ENCODE results near the gene PRKCH.

The PRKCH gene

DNA sequence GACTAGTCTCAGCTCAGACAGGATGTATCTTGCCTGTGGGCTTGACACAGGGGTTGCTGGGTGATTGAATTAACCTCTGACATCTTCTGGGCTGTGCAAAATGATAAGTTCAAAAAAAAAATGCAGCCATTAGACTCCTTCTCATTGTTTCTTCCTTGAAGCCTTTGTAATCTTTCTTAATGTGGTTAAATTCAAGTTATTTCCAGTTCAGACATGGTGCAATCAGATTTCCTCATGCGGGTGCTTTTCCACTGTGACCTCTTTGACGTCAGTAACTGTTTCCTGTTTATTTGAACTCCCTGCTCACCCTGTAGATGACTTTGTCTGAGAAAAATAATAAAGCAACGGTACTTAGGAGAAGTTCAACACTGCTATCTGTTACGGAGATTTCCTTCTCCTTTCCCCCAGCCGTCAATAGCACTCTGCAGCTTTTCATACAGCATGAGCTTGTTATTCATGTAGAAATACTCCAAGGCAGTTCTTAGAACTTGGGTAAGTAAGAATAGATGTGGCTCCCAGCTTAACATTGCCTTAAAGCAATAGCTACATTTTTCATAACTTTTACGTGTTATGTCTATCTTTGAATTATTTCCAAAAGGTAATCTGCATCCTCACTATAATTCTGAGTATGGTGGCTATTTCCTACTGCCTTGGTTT lies 155.5 kb downstream of the PRKCH start:
- Mint-ChIP-seq H3K4me3 (peak overlapping the region; percentile 61 to 68), H3K4me1 (peaks cover 57 to 86% of the 10 kb centered on the region in 2 donors), H3K27ac (peak overlapping the region; percentile 97), H3K9me3 (no peaks in the 10 kb centered on the region), H3K36me3 (no peaks in the 10 kb centered on the region), H3K27me3 (no peaks in the 10 kb centered on the region)
- ATAC-seq (replicated peaks) (peak; percentile 76 to 80), DNase-seq (peak; percentile 43)

DNA sequence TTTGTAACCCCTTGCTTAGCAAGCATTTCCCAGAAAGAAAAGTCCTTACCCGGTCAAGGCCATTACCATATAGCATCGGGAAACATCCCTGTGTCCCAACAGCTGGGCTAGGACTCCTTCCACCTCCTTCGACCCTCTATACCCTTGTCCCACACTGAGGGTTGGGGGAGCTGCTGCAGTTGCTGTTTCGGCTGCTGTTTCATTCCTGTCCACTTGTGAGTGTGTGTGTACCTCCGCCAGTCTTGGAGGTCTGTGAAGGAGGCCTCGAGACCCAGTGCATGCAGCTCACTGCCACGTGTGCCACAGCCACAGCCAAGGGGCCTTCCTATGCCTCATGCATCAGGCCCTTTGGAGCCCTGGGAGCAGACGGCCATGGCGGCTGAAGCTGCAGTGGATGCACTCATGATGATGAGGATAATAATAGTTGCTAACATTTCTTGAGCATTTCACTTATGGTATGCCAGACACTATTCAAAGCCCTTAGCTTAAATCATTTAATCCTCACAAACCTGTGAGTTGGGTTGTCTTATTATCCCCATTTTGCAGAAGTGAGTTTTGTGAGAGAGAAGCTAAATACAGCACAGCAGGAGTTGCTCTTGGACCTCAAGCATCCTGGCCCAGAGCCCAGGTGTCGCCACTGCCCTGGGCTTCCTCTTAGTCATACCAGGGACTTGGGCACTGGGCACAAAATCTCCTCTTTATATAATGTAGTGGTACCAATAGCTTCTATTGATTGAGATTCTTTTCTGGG lies 156.5 kb downstream of the PRKCH start:
- Mint-ChIP-seq H3K27me3 (no peaks in the 10 kb centered on the region), H3K9me3 (no peaks in the 10 kb centered on the region), H3K4me3 (peak overlapping the region; percentile 7 to 51), H3K4me1 (peaks cover 50 to 76% of the 10 kb centered on the region in 2 donors), H3K27ac (peak overlapping the region; percentile 97), H3K36me3 (no peaks in the 10 kb centered on the region)
- ATAC-seq (replicated peaks) (no peak), DNase-seq (no peak)

DNA sequence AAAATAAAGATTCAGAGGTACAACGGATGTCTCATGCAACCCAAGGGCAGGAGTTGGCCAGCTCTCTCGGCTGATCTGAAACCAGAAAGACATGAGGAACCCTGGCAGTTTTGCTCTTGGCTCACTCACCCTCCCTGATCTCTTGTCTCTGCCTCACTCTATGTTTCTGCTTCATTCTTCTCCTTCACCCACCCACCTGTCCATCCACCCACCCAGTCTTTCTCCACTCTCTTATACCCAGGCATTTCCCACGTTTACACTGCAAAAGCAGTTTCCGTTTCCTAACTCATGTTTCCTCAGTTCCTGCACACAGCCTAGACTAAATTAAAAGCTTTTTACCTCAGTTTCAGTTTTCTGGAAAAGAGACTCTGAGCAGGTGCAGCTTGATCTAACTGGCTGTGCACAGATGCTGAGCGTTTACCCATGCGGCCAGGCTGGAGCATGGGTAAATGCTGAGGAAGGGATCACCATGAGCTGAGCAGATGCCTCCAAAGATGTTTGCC lies 157.6 kb downstream of the PRKCH start:
- Mint-ChIP-seq H3K27me3 (no peaks in the 10 kb centered on the region), H3K36me3 (no peaks in the 10 kb centered on the region), H3K4me1 (peaks cover 46 to 66% of the 10 kb centered on the region in 2 donors), H3K4me3 (peak overlapping the region; percentile 26 to 71), H3K9me3 (no peaks in the 10 kb centered on the region), H3K27ac (peak overlapping the region; percentile 28)
- ATAC-seq (replicated peaks) (peak; percentile 32 to 38), DNase-seq (no peak)

DNA sequence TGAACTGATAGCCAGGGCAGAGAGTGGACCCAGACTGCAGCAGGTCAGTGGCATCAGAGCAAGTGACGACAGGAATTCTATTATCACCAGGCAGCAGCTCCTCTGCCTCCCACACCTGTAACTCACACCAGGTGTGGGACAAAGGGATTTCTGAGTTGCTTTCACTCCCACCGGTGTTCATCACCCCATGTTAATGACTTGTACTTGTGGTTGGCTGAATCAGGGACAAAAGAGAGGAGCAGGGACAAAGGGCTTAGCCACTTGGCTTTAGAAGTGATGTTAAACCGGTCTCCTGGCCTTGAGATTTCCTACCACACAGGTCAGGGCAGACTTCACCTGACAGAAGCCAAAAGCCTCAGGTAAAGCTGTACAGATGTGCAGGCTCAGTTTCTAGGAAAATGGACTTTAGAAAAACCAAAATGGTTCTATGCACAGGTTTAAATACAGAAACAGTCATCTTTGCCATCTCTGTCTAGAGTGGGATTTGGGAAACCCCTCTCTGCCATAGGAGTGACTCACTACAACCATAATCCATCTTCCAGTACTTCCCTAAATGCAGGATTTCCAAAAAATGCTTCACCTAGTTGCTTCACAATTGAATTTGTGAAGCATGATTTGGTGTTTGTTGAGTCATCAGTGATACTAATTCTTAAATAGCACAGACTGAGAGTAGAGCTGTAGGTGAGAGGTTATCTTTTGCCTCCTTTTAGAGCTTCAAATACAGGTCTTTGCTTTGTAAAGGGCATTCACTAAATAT lies 158.5 kb downstream of the PRKCH start:
- Mint-ChIP-seq H3K27ac (peak overlapping the region; percentile 84), H3K27me3 (no peaks in the 10 kb centered on the region), H3K9me3 (no peaks in the 10 kb centered on the region), H3K4me1 (peaks cover 42 to 59% of the 10 kb centered on the region in 2 donors), H3K4me3 (no peak overlapping the region), H3K36me3 (no peaks in the 10 kb centered on the region)
- no peak for DNase-seq
- ATAC-seq (replicated peaks) = no peak

DNA sequence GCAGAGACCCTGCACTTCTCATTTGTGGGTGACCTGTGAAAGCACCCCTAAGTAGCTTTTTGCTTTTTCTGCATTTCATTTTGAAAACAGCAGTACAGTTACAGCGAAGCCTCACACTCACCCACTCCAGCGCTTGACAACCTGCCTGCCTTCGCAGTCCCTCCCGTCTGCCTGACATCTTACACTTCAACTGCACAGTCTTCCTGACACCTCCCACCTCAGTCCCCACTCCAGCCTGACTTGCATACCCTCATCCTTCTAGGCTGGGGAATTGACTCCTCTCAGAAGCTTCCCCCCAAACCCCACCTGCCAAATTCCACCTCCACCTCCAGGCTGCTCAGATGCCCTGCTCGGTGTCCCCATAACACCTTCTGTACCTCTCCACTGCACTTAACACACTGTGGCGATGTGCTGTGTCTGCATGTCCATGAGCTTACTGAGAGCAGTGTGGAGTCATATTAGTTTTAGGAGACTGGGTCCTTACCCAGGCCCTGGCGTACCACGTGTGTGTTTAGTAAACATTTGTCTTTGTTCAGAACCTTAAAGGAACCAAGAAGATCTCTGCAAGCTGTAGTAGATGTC lies 159.4 kb downstream of the PRKCH start:
- no peaks in the 10 kb centered on the region for H3K9me3 Mint-ChIP-seq
- H3K36me3 Mint-ChIP-seq = peaks cover 0 to 2% of the 10 kb centered on the region in 2 donors
- H3K27me3 Mint-ChIP-seq = no peaks in the 10 kb centered on the region
- peak overlapping the region; percentile 25 for H3K27ac Mint-ChIP-seq
- DNase-seq = no peak
- ATAC-seq (replicated peaks) = no peak
- no peak overlapping the region for H3K4me3 Mint-ChIP-seq
- peaks cover 44 to 53% of the 10 kb centered on the region in 2 donors for H3K4me1 Mint-ChIP-seq

DNA sequence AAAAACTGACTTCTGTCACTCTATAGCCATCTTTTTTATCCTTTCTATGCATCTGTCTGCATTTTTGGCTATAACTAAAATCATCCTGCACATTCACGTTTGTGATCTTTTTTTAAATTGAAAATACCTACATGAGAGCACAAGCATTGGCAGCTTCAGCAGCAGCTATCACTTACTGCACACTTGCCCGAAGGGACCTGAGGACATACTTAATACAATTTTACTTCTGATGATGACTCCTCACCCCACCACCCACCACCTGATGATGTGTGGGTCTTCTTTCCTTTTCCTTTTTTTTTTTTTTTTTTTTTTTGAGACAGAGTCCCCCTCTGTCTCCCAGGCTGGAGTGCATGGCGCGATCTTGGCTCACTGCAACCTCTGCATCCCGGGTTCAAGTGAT lies 160.3 kb downstream of the PRKCH start:
- no peaks in the 10 kb centered on the region for H3K27me3 Mint-ChIP-seq
- H3K36me3 Mint-ChIP-seq = peaks cover 0 to 2% of the 10 kb centered on the region in 2 donors
- no peak for ATAC-seq (replicated peaks)
- H3K27ac Mint-ChIP-seq = no peak overlapping the region
- no peaks in the 10 kb centered on the region for H3K9me3 Mint-ChIP-seq
- no peak overlapping the region for H3K4me3 Mint-ChIP-seq
- DNase-seq = no peak
- H3K4me1 Mint-ChIP-seq = peaks cover 37 to 46% of the 10 kb centered on the region in 2 donors

DNA sequence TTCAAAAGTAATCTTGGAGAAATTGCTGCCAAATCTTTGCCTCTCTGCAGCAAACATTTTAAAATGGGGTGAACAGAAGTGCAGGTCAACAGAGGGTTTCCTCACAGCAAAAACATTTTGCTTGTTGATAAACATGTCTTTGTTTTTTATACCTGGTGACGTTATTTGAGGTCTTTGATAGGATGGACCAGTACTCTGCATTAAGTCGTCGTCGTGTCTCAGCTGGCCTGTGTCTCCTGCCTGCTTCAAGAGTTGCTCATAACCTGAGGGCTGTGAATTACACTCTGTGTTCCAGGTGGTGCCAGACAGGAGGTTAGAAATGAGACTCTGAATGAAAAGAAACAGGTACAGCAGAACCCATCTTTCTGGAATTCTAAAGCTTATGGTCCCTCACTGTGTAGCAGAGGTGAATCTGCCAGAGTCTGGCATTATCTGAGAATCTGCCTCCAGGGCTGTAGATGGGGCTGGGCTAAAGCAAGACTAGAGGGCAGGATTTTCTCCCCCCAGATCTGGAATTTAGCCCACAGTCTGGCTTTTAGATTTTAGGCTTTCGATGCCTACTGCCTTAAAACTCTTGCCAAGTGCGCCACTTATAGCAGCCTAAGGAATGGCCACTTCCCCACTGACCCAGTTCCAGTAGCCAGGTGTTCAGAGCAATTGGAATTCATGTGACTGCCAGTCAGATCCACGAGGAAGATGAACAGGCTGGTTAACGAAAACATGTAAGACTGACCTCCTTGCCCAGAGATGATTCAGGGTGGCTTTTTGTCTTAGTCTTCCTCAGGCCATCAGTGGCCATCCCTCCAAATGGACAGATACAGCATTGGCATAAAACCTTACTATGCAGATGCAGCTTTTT lies 161.2 kb downstream of the PRKCH start:
- Mint-ChIP-seq H3K4me1 (peaks cover 40 to 45% of the 10 kb centered on the region in 2 donors), H3K27me3 (no peaks in the 10 kb centered on the region), H3K9me3 (no peaks in the 10 kb centered on the region), H3K27ac (peak overlapping the region; percentile 59), H3K36me3 (peaks cover 2 to 4% of the 10 kb centered on the region in 2 donors), H3K4me3 (no peak overlapping the region)
- DNase-seq (no peak), ATAC-seq (replicated peaks) (no peak)

DNA sequence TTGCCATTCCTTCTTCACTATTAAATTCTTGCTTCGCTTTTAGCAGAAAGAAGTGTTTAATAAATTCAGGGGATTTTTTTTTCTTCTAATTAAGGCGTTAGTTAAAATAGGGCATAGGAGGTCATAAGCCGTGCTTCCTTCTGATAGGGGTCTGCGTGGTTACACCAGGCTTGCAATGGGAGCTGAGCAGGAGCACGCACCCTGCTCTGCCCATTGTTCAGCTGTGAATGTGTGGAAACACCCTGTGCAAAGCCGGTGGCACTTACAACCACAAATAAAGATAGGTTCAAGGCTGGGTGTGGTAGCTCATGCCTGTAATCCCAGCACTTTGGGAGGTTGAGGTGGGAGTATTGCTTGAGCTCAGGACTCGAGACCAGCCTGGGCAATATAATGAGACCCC lies 162.1 kb downstream of the PRKCH start:
- no peak overlapping the region for H3K4me3 Mint-ChIP-seq
- H3K27me3 Mint-ChIP-seq = no peaks in the 10 kb centered on the region
- ATAC-seq (replicated peaks) = no peak
- H3K4me1 Mint-ChIP-seq = peaks cover 32 to 36% of the 10 kb centered on the region in 2 donors
- peaks cover 2 to 4% of the 10 kb centered on the region in 2 donors for H3K36me3 Mint-ChIP-seq
- H3K9me3 Mint-ChIP-seq = no peaks in the 10 kb centered on the region
- DNase-seq = no peak
- no peak overlapping the region for H3K27ac Mint-ChIP-seq

DNA sequence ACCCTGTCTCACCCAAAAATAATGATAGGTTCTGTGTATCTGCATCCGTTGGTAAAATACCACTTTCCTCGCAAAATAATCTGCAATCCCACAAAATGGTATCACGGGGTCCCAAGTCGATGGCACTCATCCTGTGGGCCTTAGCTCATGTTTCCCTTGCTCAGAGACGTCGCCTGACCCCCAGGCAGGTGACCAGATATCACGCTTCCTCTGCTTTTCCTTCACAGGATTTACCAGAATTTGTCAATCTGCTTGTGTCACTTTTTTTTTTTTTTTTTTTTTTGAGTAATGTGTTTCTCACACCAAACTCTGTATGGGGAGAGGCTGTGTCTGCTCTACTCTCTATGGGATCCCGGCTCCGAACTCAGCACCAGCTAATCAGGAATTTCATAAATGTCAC lies 162.7 kb downstream of the PRKCH start:
- Mint-ChIP-seq H3K4me1 (peaks cover 27 to 31% of the 10 kb centered on the region in 2 donors), H3K9me3 (no peaks in the 10 kb centered on the region), H3K4me3 (no peak overlapping the region), H3K27ac (no peak overlapping the region), H3K27me3 (no peaks in the 10 kb centered on the region), H3K36me3 (peaks cover 2 to 4% of the 10 kb centered on the region in 2 donors)
- DNase-seq = no peak
- ATAC-seq (replicated peaks) = no peak

DNA sequence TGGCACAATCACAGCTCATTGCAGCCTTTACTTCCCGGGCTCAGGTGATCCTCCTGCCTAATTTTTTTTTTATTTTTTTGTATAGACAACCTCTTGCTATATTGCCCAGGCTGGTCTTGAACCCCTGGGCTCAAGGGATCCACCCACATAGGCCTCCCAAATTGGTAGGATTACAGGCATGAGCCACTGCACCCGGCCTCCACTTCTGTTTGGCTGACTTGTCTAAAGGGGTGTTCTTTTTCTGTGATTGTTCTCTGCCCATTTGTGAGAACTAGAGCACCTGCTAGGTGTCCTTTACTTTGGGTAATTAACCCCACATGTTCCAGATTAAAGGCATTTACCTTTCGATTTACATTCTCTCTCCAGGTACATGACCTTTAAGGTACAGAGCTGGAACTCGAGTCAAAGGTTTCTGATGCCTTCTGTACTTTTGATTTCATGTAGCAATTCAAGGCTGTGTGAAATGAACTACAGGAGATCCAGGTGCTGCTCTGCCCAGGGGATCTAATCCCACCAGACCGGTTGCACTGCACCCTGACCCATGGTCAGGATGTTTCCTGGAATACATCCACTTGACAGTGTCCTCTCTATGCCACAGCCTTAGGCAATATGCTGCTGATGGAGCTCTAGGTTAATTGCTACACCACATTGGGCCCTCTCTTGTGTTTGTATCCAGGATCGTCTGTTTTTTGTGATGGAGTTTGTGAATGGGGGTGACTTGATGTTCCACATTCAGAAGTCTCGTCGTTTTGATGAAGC lies 163.6 kb downstream of the PRKCH start:
- Mint-ChIP-seq H3K36me3 (peaks cover 2 to 4% of the 10 kb centered on the region in 2 donors), H3K9me3 (no peaks in the 10 kb centered on the region), H3K4me3 (no peak overlapping the region), H3K27me3 (no peaks in the 10 kb centered on the region), H3K4me1 (peaks cover 21 to 26% of the 10 kb centered on the region in 2 donors), H3K27ac (no peak overlapping the region)
- DNase-seq = no peak
- no peak for ATAC-seq (replicated peaks)

DNA sequence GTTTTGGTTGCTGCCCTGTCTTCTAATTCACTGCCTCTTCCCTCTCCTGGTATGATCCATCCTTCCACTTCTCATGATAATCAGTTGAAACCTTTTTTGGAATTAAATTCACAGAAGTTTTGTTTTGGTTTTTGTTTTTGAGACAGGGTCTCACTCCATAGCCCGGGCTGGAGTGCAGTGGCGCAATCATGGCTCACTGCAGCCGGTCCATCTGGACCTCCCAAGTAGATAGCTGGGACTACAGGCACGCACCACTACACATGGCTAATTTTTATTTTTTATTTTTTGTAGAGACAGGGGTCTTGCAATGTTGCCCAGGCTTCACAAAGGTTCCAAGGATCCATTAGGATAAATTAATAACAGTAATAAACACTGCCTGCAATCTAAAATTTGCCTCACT lies 164.3 kb downstream of the PRKCH start:
- Mint-ChIP-seq H3K27me3 (no peaks in the 10 kb centered on the region), H3K4me1 (peaks cover 15 to 27% of the 10 kb centered on the region in 2 donors), H3K9me3 (no peaks in the 10 kb centered on the region), H3K27ac (no peak overlapping the region), H3K4me3 (no peak overlapping the region), H3K36me3 (peaks cover 2 to 4% of the 10 kb centered on the region in 2 donors)
- no peak for ATAC-seq (replicated peaks)
- DNase-seq = no peak

DNA sequence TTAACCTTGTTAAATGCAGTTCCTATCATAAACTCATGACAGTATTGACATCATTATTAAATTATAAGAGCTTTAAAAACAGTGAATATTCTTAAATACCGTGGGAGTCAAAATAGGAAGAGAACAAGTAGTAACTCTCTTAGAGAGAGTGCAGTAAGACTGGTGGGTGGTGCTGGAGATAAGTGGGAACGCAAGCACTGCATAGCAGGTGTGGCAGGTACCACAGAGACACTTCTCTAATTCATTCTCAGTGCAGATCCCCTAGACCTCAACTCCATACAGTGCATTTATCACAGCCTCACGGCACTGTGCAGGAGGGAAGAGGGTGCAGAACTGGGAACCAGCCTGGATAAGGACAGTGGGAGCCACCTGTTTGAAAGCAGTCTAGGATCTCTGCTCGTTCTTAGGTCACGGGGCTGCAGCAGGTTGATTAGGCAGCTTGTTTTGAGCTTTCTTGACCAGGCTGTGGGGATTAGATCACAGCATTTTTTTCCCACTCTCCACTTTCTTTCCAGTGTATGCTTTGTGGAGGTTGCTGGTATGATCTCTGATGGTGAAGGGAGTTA lies 165.6 kb downstream of the PRKCH start:
- Mint-ChIP-seq H3K4me3 (no peak overlapping the region), H3K27ac (no peak overlapping the region), H3K36me3 (peaks cover 2 to 4% of the 10 kb centered on the region in 2 donors), H3K9me3 (no peaks in the 10 kb centered on the region), H3K27me3 (no peaks in the 10 kb centered on the region), H3K4me1 (peaks cover 10 to 24% of the 10 kb centered on the region in 2 donors)
- DNase-seq (no peak), ATAC-seq (replicated peaks) (peak in 1 of 2 donors; percentile 41)

Measured in stimulated activated naive B cell treated with anti-CD40 and anti-IgM and Interleukin-4, amounts not matched to agents 10 μg/mL and 1 μg/mL and 100 μg/mL, for 72 hours (primary cell).